Measurements from ENCODE around the gene CREBL2. TPM values are rescaled to one million over a fixed set of nuclear protein-coding genes. Genes with fewer than 3 reads are reported as not detected.

The CREBL2 gene, protein sequence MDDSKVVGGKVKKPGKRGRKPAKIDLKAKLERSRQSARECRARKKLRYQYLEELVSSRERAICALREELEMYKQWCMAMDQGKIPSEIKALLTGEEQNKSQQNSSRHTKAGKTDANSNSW
- total RNA-seq (10 to 100 TPM; 42.8 to 43.6 TPM), polyA plus RNA-seq (ENCODE audit: insufficient read depth, low read depth, low replicate concordance) (49.6 TPM)
- long read RNA-seq, donor 1, transcript CREBL2-201 (4 exons, 3,754 nt), result major isoform, 17 of 22 reads
- long read RNA-seq, donor 1, partial matches to known transcripts, result 5 of 22 reads
- long read RNA-seq, donor 1, other reads (novel, unspliced or antisense), result 0 of 22 reads
- long read RNA-seq, donor 2, transcript CREBL2-201 (4 exons, 3,754 nt), result major isoform, 16 of 16 reads
- long read RNA-seq, donor 2, partial matches to known transcripts, result 0 of 16 reads
- long read RNA-seq, donor 2, other reads (novel, unspliced or antisense), result 0 of 16 reads

DNA sequence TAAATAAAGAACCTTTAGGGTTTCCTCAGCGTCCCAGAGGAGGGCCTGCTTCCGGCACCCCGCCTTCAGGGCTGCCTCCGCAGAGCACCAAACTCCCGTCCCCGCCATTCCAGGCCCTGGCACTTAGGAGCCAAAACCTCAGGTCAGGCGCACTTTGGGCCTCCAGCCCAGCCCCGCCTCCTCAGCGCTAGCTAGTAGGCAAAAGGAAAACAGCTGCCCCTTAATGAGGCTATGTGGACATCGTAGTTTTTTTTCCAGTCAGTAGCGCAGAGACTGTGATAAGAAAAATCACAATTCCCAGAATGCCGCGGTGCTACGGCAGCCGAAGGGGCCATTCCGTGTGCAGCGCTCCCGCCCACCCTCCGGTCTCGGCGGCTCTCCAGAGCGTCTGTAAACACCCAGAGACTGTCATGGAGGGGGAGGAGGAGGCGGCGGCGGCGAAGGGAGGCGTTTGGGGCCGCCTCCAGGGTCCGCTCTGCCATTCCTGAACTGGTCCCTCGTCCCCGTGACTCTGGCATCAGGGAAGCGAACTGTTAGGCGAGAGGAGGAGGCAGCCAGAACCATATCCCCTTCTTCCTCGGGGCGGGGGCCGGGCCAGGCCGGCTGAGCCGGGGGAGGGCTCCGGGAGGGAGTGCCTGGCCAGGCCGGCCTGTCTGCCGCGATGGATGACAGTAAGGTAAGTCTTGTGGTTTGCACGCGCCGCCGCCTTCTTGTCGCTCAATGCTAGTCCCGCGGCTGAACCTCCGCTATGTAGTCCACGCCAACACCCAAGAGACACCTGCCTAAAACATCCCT, at the start of gene CREBL2:
CREBL2 (plus strand) TSS at position 365 of the 795 bp plus-strand sequence; CDS start at position 662, 297 bp downstream.
- WGBS, 2 donors, result 0 to 1% methylated on average over 17 to 45 of the region's 51 CpGs
- H3K36me3 ChIP-seq (ENCODE audit: low read depth, missing control alignments), result no peaks in the 10 kb centered on the region
- peak; percentile 36 for TF ChIP-seq POLR2A (IDR thresholded peaks at IDR 0.05)
- TF ChIP-seq, protein P1, sequence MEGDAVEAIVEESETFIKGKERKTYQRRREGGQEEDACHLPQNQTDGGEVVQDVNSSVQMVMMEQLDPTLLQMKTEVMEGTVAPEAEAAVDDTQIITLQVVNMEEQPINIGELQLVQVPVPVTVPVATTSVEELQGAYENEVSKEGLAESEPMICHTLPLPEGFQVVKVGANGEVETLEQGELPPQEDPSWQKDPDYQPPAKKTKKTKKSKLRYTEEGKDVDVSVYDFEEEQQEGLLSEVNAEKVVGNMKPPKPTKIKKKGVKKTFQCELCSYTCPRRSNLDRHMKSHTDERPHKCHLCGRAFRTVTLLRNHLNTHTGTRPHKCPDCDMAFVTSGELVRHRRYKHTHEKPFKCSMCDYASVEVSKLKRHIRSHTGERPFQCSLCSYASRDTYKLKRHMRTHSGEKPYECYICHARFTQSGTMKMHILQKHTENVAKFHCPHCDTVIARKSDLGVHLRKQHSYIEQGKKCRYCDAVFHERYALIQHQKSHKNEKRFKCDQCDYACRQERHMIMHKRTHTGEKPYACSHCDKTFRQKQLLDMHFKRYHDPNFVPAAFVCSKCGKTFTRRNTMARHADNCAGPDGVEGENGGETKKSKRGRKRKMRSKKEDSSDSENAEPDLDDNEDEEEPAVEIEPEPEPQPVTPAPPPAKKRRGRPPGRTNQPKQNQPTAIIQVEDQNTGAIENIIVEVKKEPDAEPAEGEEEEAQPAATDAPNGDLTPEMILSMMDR (IDR thresholded peaks at IDR 0.05), result peak in 2 of 3 experiments; percentile 4 to 14
- peak within 1 kb of the TSS; percentile 91 to 92 for H3K4me3 ChIP-seq
- peak; percentile 95 for DNase-seq
- H3K9me3 ChIP-seq, result no peaks in the 10 kb centered on the region
- peaks cover 26% of the 10 kb centered on the region for H3K4me1 ChIP-seq
- H3K27me3 ChIP-seq, result no peaks in the 10 kb centered on the region
- H3K27ac ChIP-seq, result peak within 1 kb of the TSS; percentile 97 to 98
- intact Hi-C loops (cut with DNase I; ENCODE audit: low total_unique reads), result no loop called here

DNA sequence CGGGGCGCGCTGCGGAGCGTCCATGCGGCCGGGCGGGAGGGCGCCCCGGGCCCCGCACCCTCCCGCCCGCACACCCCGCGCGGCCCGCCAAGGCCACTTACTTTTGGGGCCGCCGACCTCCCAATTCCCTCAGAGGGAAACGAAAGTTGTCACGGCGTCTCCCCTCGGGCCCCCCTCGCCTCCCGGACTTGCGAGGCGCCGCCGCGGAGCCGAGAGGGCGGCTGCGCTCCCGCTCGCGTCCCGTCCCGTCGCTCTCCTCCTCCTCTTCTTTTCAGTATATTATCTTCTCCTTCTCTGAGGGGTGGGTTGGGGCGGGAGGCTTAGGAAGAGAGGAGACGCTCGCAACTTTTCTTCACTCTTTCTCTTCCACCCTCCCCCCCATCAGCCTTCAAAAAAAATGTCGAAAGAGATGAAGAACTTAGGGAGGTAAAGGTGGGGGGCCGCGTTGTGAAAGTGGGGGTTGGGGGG, 49.6 kb upstream of the CREBL2 start:
- H3K27ac ChIP-seq, result peak overlapping the region; percentile 100
- H3K4me1 ChIP-seq, result peaks cover 19% of the 10 kb centered on the region
- WGBS, 2 donors, result 0% methylated on average over 26 to 44 of the region's 45 CpGs
- DNase-seq, result no peak
- H3K36me3 ChIP-seq (ENCODE audit: low read depth, missing control alignments), result no peaks in the 10 kb centered on the region
- intact Hi-C loops (cut with DNase I; ENCODE audit: low total_unique reads), result loop anchor here (10.0 kb wide), 1 partner anchor 177 kb away; no protein-coding TSS in a partner anchor
- no peaks in the 10 kb centered on the region for H3K27me3 ChIP-seq
- TF ChIP-seq POLR2A (IDR thresholded peaks at IDR 0.05), result no peak
- TF ChIP-seq, protein P1 (IDR thresholded peaks at IDR 0.05), result no peak
- peak overlapping the region; percentile 91 to 96 for H3K4me3 ChIP-seq
- no peaks in the 10 kb centered on the region for H3K9me3 ChIP-seq

DNA sequence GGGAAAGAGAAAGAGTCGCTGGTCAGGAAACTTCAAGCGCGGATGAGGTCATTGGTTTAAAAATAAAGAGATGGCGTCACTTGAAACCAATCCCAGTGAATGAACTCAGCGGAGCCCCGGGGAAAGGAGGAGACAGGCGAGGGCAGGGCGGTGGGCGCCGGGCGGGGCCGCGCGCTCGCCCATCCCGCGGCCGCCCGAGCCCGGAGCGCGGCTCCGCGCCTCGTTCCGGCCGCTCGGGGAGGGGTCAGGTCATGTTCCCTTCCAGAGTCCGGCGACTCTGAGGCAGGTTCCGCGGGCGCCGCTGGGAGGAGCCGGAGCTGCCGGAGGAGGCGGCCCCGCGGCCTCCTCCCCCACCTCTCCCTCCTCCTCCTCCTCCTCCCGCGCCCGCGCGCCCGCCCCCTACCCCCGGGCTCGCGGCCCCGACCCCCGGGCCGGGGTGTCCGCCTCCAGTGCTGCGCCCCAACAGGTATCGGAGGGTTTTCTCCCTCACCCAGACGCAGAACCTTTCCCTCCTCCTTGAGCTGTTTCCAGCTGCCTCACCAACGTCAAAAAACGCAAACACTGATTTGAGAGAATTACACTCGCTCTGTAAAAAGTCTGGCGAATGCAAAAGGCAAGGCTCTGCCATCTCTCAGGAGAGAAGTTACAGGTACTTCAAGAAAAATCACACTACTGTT, 49.0 kb upstream of the CREBL2 start, which contains the start of gene DUSP16:
DUSP16 (minus strand) TSS at position 279 of the 677 bp plus-strand sequence. CDS start 41,765 bp downstream, outside the sequence.
- 1% methylated on average over 37 to 44 of the region's 59 CpGs for WGBS, 2 donors
- intact Hi-C loops (cut with DNase I; ENCODE audit: low total_unique reads), result loop anchor here (10.0 kb wide), 1 partner anchor 178 kb away; no protein-coding TSS in a partner anchor
- Histone ChIP-seq H3K4me3 (peak within 1 kb of the TSS; percentile 91 to 96), H3K27ac (peak within 1 kb of the TSS; percentile 100), H3K36me3 (ENCODE audit: low read depth, missing control alignments) (no peaks in the 10 kb centered on the region), H3K27me3 (no peaks in the 10 kb centered on the region), H3K9me3 (no peaks in the 10 kb centered on the region), H3K4me1 (peaks cover 18% of the 10 kb centered on the region)
- no peak for TF ChIP-seq POLR2A (IDR thresholded peaks at IDR 0.05)
- TF ChIP-seq, protein P1 (IDR thresholded peaks at IDR 0.05), result peak in 1 of 3 experiments; percentile 40
- DNase-seq, result peak; percentile 94

DNA sequence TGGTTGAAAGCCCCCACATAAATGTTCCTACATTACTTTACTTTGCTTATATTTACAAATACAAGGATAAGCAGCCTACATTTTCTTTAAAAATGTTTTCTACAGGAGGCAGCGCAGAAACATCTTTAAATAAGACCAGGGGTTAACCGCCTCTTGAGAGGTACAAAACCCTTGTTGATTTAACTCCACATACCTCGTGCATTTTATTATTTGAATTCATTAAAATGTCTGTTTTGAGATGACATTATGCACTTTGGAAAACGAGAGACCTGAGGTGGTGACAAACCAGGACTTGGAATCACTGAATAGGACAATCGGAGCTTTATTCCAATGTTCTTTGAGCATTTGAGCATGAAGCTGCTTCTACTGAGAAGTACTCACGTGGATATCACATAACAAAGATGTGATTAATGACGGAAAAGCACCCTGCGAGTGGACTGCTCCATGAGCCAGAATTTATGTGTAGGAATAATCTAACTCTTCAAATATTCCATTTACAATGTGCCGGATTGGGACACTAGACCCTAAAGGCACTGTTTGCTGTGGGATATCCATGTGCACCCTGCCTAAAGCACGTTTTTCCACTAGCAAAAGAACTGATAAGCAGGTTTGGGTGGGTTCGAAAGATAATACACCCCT, 48.3 kb upstream of the CREBL2 start:
- no peak for TF ChIP-seq POLR2A (IDR thresholded peaks at IDR 0.05)
- TF ChIP-seq, protein P1 (IDR thresholded peaks at IDR 0.05), result no peak
- no peaks in the 10 kb centered on the region for H3K9me3 ChIP-seq
- intact Hi-C loops (cut with DNase I; ENCODE audit: low total_unique reads), result loop anchor here (10.0 kb wide), 1 partner anchor 179 kb away; no protein-coding TSS in a partner anchor
- peak overlapping the region; percentile 91 to 96 for H3K4me3 ChIP-seq
- H3K36me3 ChIP-seq (ENCODE audit: low read depth, missing control alignments), result no peaks in the 10 kb centered on the region
- H3K4me1 ChIP-seq, result peaks cover 14% of the 10 kb centered on the region
- peak overlapping the region; percentile 100 for H3K27ac ChIP-seq
- 27 to 31% methylated on average over 11 of the region's 11 CpGs for WGBS, 2 donors
- DNase-seq, result no peak
- no peaks in the 10 kb centered on the region for H3K27me3 ChIP-seq

All from testis (tissue), 5 donors.